NCI-H2107 treated with DMSO at 0.1 percent for 48 hours (cell line): ENCODE data around the gene MPI.

Source experiments
- DNase-seq: peaks from one replicate; lab custom pipeline; 2025; ENCODE audit not compliant: unreplicated experiment; lab: John Stamatoyannopoulos, UW

Gene MPI, protein sequence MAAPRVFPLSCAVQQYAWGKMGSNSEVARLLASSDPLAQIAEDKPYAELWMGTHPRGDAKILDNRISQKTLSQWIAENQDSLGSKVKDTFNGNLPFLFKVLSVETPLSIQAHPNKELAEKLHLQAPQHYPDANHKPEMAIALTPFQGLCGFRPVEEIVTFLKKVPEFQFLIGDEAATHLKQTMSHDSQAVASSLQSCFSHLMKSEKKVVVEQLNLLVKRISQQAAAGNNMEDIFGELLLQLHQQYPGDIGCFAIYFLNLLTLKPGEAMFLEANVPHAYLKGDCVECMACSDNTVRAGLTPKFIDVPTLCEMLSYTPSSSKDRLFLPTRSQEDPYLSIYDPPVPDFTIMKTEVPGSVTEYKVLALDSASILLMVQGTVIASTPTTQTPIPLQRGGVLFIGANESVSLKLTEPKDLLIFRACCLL

DNA sequence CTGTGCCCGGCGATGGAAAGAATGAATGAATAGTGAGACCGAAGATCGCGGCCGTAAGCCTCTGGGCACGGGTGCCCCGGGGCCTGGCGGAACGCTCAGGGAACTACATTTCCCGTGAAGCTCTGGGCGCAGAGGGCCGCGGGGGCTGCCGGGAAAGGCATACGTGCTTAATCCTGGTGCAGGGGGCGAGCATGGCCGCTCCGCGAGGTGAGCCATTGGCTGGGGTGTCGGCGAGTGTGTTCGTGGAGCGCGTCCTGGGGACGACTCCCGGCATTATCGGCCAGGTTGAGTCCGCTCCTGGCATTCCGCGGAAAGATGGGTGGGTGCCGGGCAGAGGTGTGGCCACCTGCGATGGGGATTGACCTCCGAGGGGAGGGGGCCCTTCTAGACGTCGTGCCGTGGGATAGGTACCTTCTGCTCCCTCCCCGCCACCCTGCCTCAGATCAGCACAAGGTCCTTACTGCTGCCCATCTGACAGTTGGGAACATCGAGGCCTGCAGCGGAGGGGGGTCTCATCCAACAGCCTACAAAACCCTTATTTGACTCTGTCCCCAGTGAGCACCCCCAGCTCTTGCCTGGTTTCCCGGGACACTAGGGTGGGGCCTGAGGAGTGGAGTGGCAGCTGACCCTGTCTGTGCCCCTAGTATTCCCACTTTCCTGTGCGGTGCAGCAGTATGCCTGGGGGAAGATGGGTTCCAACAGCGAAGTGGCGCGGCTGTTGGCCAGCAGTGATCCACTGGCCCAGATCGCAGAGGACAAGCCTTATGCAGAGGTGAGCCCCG lies at the start of gene MPI:
Gene MPI (plus strand): TSS at position 160 of the 782 bp plus-strand sequence. CDS start 32 bp downstream, at position 192.
- peak; percentile 20 for DNase-seq

DNA sequence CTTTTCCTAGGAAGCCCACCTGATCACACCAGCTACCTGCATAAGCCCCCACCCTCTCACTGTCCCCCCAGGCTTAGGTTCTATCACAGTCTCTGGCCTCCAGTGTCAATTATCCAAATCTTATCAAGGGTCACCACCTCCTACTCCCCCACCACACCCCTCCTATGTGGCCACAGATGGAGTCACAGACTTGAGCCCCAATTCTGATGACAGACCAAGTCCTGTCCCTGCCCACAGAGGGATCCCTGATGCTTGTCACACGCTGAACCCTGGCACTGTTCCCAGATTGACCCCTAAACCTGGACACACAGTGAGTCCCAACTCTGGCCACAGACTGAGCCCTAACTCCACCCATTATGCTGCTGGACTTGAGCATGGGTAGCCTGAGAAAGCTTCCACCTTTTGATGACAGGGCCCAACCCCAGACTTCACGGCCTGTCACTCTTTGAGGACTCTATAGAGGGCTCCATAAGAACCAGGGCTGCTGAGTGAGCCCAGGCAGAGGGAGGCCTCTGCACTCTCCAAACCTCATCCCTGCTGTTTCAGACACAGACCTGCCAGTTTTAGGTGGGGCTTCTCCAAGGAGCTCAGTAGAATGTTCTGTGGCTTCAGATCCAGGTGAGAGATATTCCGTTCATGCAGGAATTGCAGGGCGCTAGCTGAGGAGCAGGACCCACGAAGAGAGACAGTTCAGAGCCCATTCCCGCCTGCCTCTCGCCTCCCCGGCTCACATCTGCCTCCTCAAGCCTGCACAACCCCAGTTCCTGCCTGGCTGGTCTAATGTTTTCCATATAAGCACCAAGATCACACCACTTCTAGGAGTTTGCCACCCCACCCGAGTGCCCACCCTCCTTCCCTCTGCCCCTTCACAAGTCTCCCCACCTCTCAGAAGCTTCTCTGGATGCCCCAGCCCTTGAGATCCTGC lies 48.7 kb upstream of the MPI start:
- DNase-seq = no peak

DNA sequence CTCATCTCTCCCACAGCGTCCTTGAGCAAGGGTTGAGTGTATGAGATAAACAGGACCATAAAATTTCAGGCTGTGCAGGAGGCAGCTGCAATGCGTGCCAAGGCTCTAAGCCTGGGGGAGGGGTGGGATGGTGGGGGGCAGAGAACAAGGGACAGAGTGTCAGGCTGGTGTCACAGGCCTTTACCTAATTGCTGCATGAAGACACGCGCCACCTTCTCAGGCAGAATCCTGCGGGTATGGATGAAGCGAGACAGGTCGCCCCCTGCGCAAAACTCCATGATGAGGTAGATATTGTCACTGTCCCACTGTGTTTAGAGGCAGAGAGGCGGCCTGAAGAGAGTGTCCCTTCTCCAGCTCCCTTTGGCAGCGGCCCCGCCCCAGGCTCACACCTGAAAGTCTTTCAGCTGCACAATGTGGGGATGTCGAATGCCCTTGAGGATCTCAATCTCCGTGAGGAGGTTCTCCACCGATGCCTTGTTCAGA lies 47.9 kb upstream of the MPI start:
- DNase-seq = no peak

DNA sequence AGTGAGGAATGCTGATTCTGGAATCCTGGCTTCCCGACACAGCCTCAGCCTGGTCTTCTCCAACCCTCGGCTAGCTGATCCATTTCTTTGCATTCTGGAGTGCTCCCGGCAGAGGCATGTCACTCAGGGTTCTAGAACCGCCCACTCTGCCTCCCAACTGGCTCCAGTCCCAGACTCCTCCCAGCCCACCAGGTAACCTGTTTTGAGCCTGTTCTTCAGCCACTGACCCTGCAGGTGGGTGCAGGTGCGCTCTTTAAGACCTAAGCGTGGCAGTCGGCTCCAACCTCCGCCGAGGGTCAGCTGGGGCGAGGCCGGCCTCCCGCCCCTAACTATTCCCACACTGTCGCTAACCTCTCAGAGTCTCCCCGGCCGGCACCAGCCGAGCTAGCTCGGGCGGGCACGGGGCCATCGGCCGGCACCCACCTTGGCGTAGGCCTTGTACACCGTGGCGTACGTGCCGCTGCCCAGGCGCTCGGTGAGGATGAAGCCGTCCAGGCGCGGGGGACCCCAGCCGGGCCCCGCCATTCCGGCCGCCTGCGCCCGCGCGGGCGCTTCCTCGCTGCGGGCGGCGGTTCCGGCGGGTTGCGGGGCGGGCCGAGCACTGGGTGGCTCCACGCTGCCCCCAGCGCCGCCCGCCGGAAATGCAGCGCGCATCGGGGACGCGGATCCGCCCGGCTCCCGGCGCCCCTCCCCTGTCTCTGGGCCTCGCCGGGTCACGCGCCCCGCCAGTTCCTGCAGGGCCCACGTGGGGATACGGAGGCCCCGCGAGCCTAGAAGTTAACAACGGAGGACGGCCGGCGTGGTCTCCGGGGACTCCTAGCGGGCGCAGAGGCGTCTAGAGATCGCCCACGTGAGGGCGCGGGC lies 47.0 kb upstream of the MPI start, which contains the start of gene ULK3:
Gene ULK3 (minus strand): TSS at position 576 of the 864 bp plus-strand sequence. CDS start 51 bp downstream, at position 525.
- DNase-seq = peak; percentile 61

DNA sequence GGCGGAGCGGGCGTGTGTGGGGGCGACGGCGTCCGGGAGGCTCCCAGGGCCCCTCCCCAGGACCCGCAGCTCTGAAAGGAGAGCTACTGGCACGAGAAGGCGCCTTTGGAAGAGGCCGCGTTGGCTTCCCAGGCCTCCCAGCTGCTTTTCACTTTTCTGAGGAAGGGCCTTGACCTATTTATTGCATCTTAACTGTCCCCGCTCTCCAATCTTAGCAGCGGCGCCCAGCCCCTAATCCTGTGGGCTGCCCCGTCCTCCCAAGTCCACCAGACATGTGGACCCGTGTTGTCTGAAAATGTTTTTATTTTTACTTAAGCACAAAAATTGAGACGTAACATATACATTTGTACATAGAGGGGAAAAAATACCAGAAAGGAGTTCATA lies 46.4 kb upstream of the MPI start:
- DNase-seq = no peak

DNA sequence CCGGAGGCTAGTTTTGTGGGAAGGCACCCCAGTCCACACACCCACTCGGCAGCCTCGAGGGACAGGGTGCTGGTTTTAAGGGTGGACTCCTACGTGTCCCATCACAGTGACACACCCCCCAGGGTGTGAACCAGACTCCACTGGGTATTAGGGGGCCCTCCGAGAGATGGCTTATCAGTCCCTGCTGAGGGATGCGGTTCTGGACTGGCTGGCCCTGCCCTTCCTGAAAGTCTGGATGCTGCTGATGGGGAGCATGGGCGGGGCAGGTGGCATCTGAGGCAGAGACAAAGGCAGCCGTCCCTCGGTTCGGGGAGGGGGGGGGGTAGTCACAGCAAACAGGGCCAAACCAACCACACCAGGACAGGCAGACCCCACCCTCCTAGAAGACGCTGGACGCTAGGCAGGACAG lies 45.9 kb upstream of the MPI start:
- no peak for DNase-seq

DNA sequence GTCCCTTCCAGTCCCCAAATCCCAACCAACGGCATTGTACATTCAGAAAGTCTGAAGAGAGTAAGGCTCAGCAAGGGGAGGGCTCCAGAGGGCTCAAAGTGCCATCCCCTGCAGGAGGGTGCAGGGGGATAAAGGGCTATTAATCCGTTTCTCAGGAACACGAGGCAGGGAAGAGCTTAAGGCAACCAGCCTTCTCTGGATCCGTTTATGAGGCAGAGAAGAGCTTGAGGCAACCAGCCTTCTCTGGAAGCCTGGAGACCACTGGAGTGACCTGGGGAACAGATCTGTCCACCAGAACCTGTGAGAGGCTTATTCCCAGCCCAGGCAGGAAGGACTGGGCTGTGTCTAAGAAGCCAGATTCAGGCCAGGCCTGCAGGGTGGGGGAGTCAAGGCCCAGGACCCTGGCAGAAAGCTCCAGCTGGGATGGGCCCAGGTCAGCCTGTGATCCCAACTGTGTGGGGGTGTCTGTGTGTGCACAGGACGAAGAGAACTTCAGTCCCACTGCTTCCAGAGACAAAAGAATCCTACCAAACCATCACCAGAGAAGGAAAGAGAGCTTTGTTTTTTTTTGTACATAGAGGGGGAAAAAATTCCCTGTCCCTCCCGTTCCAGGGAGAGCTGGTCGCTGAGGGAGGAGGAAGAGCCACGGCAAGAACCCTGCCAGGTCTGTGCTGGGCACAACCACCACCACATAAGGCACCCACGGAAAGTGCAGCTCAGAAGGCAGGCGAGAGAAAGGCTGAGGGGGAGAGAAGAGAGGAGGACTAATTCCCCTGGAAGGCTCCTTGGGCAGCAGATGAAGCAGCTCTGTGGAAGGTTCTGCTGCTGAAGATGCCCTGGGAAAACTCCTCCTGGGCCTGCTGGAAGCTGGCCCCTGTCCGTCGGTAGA lies 45.3 kb upstream of the MPI start:
- no peak for DNase-seq

DNA sequence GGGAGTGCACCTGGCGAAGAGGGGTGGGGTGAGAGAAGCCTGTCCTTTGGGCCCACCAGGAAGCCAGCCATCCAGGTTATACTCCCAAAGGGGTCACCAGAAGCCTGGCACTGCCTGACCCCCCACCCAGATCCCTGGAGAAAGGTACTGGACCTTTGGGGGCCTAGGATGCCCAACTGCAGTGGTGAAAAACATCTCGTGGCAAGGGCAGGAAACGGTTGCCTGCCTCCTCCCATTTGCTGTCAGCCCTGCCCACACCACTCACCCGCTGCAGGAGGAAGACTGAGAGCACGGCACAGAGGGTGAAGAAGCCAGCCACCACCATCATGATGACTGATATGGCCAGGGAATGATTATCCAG lies 44.7 kb upstream of the MPI start:
- DNase-seq = no peak

DNA sequence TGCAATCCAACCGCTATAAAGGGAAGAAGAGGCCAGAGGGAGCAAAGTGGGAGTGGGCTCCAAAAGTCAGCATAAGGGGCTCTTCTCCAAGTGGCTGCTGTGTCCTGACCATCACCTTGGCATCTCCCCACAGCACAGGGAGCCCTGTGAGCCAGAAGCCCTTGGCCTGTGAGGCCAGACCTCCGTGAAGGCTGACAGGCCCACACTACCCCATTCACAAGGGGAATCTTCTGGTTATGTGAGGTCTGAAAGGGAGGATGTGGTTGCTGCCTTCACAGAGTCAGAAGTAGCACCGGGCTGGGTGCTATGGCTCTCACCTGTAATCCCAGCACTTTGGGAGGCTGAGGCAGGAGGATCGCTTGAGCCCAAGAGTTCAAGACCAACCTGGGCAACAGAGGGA lies 44.3 kb upstream of the MPI start:
- DNase-seq = no peak

DNA sequence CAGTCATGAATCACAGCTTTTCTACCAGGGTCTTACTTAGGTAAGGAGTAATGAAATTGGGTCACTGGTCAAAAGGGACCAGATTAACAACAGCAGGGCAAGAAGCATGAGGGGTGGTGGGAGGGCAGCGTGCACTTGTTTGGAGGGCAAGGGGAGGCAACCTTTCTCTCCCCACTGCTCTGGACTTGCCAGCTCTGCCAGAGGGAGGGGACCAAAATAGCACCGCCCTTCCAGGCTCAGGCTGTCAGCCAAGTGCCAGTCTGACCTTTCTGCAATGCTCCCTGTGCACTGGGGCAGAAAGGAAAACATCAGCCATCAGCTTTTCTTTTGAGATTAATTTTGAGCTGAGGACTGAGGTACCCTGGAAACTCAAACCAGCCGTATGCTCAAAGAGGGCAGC lies 42.4 kb upstream of the MPI start:
- no peak for DNase-seq

DNA sequence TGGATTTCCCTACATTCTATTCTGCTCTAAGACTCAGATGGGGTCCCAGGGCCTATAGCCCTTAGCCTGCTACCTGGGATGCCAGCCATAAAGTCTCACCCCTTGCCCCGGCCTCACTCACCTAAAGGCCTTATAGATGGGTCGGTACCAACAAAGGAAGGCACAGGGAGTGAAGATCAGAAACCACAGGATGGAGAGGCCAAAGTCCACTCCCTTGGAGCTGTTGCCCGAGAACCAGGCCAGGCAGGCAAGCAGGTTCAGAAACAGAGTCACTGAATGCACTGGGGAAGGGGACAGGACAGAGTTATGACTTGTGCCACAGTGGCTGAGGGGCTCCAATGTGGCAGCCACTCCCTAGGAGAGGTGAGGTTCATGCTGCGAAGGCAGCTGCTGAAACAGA lies 39.4 kb upstream of the MPI start:
- no peak for DNase-seq

DNA sequence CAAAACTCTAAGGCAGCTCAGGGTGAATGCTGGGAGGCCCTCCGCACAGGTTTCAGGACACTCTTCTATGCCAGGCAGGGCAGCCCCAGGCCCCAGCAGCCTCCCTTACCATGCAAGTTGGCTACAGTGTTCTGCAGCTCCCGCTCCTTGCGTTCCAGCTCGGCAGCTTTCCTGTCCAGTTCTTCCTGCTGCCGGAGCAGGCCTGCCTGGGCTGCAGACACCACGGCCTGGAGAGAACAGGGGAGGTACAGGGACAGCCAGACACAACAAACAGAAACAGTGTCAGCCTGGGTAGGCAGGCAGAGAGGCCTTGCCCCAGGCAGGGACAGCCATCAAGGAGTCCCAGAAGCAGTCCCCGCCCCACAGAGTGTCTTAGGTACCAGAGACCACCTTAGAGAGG lies 37.9 kb upstream of the MPI start:
- DNase-seq = no peak

DNA sequence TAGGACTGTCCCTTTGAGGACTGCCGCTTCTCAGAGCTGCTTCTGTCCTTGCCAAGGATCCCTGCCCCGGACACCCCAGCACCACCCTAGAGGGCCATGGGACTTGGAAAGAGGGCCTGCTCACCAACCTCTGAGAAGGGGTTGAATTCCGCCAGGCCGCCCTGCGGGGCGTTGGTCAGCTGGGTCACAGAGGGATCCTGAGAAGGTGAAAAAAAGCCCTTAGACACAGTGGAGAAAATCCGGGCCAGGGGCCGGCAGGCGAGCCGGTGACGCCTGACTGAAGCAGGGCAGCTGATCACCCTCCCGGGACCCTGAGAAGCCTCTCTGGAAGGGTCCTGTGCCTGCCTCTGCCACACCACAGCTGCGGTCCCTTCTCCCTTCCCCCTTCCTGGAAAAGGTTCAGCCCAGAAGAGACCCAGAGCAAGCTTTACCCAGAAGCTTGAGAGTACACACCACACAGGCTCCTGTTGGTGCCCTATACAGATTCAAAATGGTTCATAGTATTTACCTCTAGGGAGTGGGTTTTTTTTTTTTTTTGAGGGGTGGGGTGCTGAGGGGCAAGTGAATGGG lies 35.3 kb upstream of the MPI start:
- no peak for DNase-seq

DNA sequence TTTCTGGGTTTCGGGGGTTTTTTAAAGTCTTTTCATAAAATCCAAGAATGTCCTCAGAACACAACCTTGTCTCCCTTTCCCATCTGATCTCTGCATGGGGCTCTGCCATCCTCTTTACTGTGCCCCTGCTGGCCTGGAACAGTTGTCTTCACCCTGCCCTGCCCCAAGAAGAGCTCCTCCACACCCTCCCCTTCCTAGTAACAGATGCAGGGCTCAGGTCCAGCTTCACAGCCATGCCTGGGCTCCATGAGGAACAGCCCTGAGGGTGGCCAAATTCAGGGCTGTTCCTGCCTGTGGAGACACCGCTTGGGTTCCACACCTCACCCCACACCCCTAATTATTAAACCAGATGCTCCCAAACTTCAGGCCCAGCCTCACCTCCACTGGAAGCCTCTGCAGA lies 34.0 kb upstream of the MPI start:
- no peak for DNase-seq

DNA sequence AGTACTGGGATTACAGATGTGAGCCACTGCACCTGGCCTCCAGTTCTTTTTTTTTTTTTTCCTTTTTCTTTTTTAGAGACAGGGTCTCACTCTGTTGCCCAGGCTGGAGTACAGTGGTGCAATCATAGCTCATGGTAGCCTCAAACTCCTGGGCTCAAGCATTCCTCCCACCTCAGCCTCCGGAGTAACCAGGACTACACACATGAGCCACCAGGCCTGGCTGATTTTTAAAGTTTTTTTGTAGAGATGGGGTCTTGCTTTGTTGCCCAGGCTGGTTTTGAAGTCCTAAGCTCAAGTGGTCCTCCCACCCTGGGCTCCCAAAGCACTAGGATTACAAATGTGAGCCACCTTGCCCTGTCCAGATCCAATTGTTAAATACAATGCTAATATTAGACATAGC lies 33.3 kb upstream of the MPI start:
- DNase-seq = no peak

DNA sequence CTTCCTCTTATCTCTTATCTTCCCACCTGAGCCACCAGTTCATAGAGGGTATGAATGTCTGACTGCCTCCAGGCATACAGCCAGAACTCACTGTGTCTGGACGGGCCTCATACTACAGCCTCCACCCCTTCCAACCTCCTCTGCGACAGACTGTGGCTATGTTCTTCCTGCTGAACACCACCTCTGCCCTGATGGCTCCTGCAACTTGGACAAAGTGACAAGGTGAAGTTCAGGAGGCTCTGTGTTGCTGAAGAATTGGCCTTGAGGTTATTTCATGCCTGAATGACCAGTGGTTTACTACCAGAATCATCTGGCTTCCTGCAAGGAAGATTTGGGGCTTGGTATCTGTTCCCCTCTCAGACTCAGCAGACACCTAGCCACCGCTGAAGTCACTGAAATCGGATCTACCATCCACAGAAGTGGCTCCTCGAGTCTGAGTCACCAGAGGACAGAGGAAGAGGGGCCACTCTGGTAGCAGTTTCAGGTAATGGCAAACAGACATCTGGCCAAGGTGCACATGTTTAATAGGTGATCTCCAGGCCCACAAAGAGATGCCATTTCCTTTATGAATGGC lies 32.7 kb upstream of the MPI start:
- peak; percentile 5 for DNase-seq

DNA sequence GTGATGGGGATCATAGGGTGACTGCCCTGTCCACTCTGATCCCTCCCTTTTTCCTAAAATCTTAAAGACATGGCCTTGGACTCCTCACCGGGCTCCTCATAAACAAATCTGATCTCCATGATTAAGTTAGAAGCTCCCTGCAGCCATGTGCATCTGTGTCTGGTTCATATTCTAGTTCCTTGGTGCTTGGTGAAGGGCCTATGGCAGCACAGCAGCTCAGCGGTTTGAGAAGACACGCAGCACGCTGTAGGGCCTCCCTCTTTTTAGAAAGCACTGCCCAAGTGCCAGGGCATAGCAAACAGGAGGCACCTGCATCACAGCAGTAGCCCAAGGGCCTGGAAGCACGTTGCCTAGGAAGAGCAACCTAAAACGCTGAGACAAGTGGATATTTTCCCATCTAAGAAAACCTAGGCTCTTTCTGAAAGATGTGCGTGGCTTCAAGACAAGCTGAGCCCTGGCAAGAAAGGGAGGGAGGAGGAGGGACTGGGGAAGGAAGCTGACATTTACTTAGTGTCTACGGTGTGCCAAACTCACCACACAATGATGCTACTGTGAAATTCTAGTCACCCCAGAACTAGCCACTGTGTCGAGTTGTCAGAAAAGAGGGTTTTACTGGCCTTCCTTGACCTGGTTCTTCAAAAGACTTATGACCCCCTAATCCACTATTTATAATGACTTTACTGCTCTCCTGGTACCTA lies 32.0 kb upstream of the MPI start:
- no peak for DNase-seq

DNA sequence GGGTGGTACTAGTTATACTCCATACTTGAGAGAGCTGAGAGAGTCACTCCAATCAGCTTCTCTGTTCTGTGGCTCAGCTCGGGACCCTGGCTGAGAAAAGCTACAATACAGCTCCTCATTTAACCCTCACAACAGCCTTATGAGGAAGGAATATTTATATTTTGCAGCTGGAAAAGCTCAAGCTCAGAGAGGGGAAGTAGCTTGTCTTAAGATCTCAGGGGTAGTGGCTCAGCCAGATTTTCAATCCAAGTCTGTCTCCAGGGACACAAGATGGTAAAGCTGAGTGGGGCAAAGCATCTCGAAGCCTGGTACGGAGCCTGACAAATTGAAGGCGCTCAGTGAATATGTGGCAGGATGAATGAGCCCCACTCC lies 31.5 kb upstream of the MPI start:
- DNase-seq = no peak
